HUES64 (cell line): ENCODE results near the gene CEP41.

Experiments used
- H3K27ac ChIP-seq: 2 replicates; pipeline ENCODE4 v1.7.0; 2013; ENCODE audit warnings: low read depth, low read length, inconsistent platforms
- H3K27me3 ChIP-seq: 2 replicates; pipeline ENCODE4 v1.6.1; 2013; ENCODE audit warnings: mild to moderate bottlenecking, low read length; ENCODE audit not compliant: insufficient read depth
- H3K36me3 ChIP-seq: 2 replicates; pipeline ENCODE4 v1.6.1; 2013; ENCODE audit warnings: mild to moderate bottlenecking, low read length; ENCODE audit not compliant: insufficient read depth
- H3K4me1 ChIP-seq: 2 replicates; pipeline ENCODE4 v1.6.1; 2013; ENCODE audit warnings: mild to moderate bottlenecking, low read length, moderate library complexity; ENCODE audit not compliant: insufficient read depth
- H3K4me3 ChIP-seq: 2 replicates; pipeline ENCODE4 v1.5.1; 2013; ENCODE audit warnings: mild to moderate bottlenecking, low read length, moderate library complexity
- H3K9ac ChIP-seq: 2 replicates; pipeline ENCODE4 v1.6.1; 2013; ENCODE audit warnings: mild to moderate bottlenecking, low read depth, low read length
- H3K9me3 ChIP-seq: 2 replicates; pipeline ENCODE4 v1.6.1; 2013; ENCODE audit warnings: low read depth, low read length; ENCODE audit not compliant: insufficient read depth
- WGBS: fragments of 150-250, 120-280 bp; methylation state at CpG from one replicate; pipeline ENCODE4 v1.1.7; 2013; ENCODE audit warnings: missing lambda C conversion rate; 5-methylcytosine and 5-hydroxymethylcytosine counted together

CEP41 gene

GRCh38 chr7:130356876-130357611, 83.8 kb downstream of the CEP41 start:
- 86% methylated on average over 15 of the region's 16 CpGs for WGBS
- Histone ChIP-seq H3K9me3 (0 out of 2 replicates have a peak, but pooled peaks cover 2% of the 10 kb centered on the region), H3K27me3 (no peaks in the 10 kb centered on the region), H3K27ac (peak overlapping the region; percentile 63), H3K4me1 (peaks cover 23% of the 10 kb centered on the region), H3K4me3 (no peak overlapping the region), H3K9ac (peak overlapping the region; percentile 32; the same call in 1 of the 2 replicates), H3K36me3 (no peaks in the 10 kb centered on the region)

GRCh38 chr7:130356121-130356875, 84.5 kb downstream of the CEP41 start:
- 0 out of 2 replicates have a peak, but pooled peaks cover 2% of the 10 kb centered on the region for H3K9me3 ChIP-seq
- no peak overlapping the region for H3K4me3 ChIP-seq
- H3K36me3 ChIP-seq = no peaks in the 10 kb centered on the region
- H3K27me3 ChIP-seq = no peaks in the 10 kb centered on the region
- WGBS = 51% methylated on average over 9 of the region's 9 CpGs
- H3K4me1 ChIP-seq = peaks cover 30% of the 10 kb centered on the region
- H3K9ac ChIP-seq = peak overlapping the region; percentile 32; the same call in 1 of the 2 replicates
- peak overlapping the region; percentile 70 for H3K27ac ChIP-seq

- Histone ChIP-seq H3K9ac (no peak overlapping the region), H3K27me3 (no peaks in the 10 kb centered on the region), H3K27ac (no peak overlapping the region), H3K36me3 (no peaks in the 10 kb centered on the region), H3K9me3 (no peaks in the 10 kb centered on the region), H3K4me3 (no peak overlapping the region), H3K4me1 (peaks cover 44% of the 10 kb centered on the region)
- WGBS = 87% methylated on average over 7 of the region's 7 CpGs
These were observed 87.6 kb downstream of the CEP41 start for GRCh38 chr7:130353196-130353595.

GRCh38 chr7:130352194-130353074, 88.4 kb downstream of the CEP41 start:
- Histone ChIP-seq H3K4me3 (no peak overlapping the region; the same call in 1 of the 2 replicates), H3K27ac (no peak overlapping the region), H3K9me3 (no peaks in the 10 kb centered on the region), H3K9ac (no peak overlapping the region), H3K36me3 (no peaks in the 10 kb centered on the region), H3K4me1 (peaks cover 44% of the 10 kb centered on the region), H3K27me3 (no peaks in the 10 kb centered on the region)
- WGBS = 50% methylated on average over 20 of the region's 20 CpGs

- H3K4me3 ChIP-seq = no peak overlapping the region
These were observed 89.1 kb downstream of the CEP41 start for GRCh38 chr7:130351791-130352090.

GRCh38 chr7:130350945-130351790, 89.6 kb downstream of the CEP41 start:
- peaks cover 36% of the 10 kb centered on the region for H3K4me1 ChIP-seq
- WGBS = 38% methylated on average over 18 of the region's 20 CpGs

More at GRCh38 chr7:130351791-130352090, 89.1 kb downstream of the CEP41 start:
- Histone ChIP-seq H3K9ac (no peak overlapping the region), H3K27me3 (no peaks in the 10 kb centered on the region), H3K9me3 (no peaks in the 10 kb centered on the region), H3K4me1 (peaks cover 41% of the 10 kb centered on the region), H3K27ac (no peak overlapping the region), H3K36me3 (no peaks in the 10 kb centered on the region)
- WGBS = 34% methylated on average over 6 of the region's 6 CpGs

GRCh38 chr7:130349911-130350782, 90.7 kb downstream of the CEP41 start:
- H3K9me3 ChIP-seq = no peaks in the 10 kb centered on the region
- H3K4me1 ChIP-seq = peaks cover 38% of the 10 kb centered on the region
- no peak overlapping the region for H3K9ac ChIP-seq
- H3K27me3 ChIP-seq = no peaks in the 10 kb centered on the region
- H3K4me3 ChIP-seq = no peak overlapping the region
- WGBS = 47% methylated on average over 15 of the region's 16 CpGs
- H3K27ac ChIP-seq = no peak overlapping the region
- H3K36me3 ChIP-seq = no peaks in the 10 kb centered on the region

More at GRCh38 chr7:130350945-130351790, 89.6 kb downstream of the CEP41 start:
- no peaks in the 10 kb centered on the region for H3K27me3 ChIP-seq
- no peak overlapping the region for H3K4me3 ChIP-seq
- no peaks in the 10 kb centered on the region for H3K9me3 ChIP-seq
- H3K27ac ChIP-seq = no peak overlapping the region
- H3K36me3 ChIP-seq = no peaks in the 10 kb centered on the region
- no peak overlapping the region for H3K9ac ChIP-seq

GRCh38 chr7:130346941-130347340, 93.9 kb downstream of the CEP41 start:
- H3K9me3 ChIP-seq = no peaks in the 10 kb centered on the region
- no peaks in the 10 kb centered on the region for H3K27me3 ChIP-seq
- peaks cover 34% of the 10 kb centered on the region for H3K4me1 ChIP-seq
- H3K36me3 ChIP-seq = no peaks in the 10 kb centered on the region
- H3K27ac ChIP-seq = no peak overlapping the region
- H3K9ac ChIP-seq = no peak overlapping the region
- 88% methylated on average over 12 of the region's 12 CpGs for WGBS
- H3K4me3 ChIP-seq = no peak overlapping the region

GRCh38 chr7:130346177-130346905, 94.5 kb downstream of the CEP41 start:
- WGBS = 90% methylated on average over 10 of the region's 10 CpGs

More at GRCh38 chr7:130346177-130346905, 94.5 kb downstream of the CEP41 start:
- Histone ChIP-seq H3K9me3 (no peaks in the 10 kb centered on the region), H3K27me3 (no peaks in the 10 kb centered on the region), H3K4me3 (no peak overlapping the region), H3K27ac (no peak overlapping the region), H3K36me3 (no peaks in the 10 kb centered on the region), H3K9ac (no peak overlapping the region), H3K4me1 (peaks cover 28% of the 10 kb centered on the region)
